ENCODE measurements around the gene DHX29. TPM values are rescaled to one million over a fixed set of nuclear protein-coding genes. Genes with fewer than 3 reads are reported as not detected.
"Not testable (repeated sequence)": the region's sequence is repeated elsewhere in the genome, so short reads cannot be mapped to it uniquely, and the experiment has no call there.

Gene DHX29, protein sequence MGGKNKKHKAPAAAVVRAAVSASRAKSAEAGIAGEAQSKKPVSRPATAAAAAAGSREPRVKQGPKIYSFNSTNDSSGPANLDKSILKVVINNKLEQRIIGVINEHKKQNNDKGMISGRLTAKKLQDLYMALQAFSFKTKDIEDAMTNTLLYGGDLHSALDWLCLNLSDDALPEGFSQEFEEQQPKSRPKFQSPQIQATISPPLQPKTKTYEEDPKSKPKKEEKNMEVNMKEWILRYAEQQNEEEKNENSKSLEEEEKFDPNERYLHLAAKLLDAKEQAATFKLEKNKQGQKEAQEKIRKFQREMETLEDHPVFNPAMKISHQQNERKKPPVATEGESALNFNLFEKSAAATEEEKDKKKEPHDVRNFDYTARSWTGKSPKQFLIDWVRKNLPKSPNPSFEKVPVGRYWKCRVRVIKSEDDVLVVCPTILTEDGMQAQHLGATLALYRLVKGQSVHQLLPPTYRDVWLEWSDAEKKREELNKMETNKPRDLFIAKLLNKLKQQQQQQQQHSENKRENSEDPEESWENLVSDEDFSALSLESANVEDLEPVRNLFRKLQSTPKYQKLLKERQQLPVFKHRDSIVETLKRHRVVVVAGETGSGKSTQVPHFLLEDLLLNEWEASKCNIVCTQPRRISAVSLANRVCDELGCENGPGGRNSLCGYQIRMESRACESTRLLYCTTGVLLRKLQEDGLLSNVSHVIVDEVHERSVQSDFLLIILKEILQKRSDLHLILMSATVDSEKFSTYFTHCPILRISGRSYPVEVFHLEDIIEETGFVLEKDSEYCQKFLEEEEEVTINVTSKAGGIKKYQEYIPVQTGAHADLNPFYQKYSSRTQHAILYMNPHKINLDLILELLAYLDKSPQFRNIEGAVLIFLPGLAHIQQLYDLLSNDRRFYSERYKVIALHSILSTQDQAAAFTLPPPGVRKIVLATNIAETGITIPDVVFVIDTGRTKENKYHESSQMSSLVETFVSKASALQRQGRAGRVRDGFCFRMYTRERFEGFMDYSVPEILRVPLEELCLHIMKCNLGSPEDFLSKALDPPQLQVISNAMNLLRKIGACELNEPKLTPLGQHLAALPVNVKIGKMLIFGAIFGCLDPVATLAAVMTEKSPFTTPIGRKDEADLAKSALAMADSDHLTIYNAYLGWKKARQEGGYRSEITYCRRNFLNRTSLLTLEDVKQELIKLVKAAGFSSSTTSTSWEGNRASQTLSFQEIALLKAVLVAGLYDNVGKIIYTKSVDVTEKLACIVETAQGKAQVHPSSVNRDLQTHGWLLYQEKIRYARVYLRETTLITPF (N-terminal part only)
- 26.1 and 28.7 TPM in 2 replicates for total RNA-seq (2014; rRNA removed; shearing (Covaris generic))

DNA sequence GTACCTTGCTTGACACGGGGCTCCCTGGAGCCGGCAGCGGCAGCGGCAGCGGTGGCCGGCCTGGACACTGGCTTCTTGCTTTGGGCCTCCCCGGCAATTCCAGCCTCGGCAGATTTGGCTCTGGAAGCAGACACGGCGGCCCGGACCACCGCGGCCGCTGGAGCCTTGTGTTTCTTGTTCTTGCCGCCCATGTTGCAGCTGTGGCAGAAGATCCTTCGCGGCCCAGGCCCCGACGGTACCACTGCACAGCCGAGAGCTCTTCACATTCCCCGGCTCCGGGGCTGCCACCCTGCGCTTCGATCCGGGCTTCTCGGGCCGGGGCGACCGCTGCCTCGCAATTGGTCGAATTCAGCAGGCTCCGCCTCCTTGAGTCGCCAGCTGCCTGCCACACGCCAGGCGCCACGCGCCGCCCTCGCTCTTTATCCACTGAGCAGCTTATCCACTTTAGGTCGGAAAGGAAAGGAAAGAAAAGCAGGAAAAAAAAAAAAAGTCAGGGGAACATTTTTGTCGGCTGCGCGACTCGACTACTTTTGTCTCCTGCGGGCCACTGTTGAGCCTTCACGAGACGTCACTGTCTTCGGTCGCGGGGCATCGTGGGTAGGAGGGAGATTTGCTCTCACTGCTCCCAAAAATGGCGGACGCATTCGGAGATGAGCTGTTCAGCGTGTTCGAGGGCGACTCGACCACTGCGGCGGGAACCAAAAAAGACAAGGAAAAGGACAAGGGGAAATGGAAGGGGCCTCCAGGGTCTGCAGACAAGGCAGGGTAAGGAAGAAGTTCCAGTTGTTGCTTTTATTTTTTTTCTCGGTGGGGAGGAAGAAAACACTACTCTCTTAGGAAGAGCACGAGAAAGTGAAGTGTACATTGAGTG is at the start of gene DHX29, which contains the start of gene MTREX:
Gene DHX29 (minus strand): TSS at position 312 of the 871 bp plus-strand sequence. CDS start 121 bp downstream, at position 191.
Gene MTREX (plus strand): TSS at position 607 of the 871 bp plus-strand sequence. CDS start 25 bp downstream, at position 632.
- DNase-seq (ENCODE audit: low read depth) = peak; percentile 91

DNA sequence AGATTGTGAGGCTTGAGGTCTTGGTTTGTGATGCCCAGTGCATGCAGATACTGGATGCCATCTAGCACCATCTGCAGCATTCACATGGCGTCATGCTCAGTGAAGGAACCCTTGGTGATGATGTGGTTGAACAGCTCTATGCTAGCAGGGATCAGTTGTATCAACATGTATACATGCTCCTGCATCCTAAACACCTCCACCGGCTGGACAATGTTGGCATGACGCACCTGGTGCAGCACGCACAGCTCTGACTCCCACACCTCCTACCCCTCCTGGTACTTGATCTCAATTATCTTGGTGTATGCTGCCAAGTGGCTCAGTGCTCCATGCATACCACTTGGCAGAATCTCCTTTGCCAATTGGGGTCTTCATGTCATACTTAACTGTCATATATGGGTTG is 49.4 kb upstream of the DHX29 start:
- DNase-seq (ENCODE audit: low read depth) = no peak

DNA sequence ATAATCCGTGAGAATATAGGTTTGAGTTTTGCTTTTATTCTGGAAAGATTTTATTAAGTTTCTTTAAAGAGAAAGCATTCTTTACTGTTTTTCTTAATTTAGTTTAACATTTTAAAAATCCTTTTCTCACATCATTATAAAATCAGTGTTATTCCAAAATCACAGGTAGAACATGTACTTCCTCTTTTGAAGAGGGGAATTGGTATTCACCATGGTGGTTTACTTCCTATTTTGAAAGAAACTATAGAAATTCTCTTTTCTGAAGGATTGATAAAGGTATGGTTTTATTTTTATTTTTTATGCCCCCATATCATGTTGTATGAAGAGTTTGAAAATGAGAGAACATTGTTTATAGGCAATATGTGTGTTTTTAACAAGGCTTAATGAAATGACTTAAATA is 43.3 kb upstream of the DHX29 start:
- DNase-seq (ENCODE audit: low read depth) = no peak

DNA sequence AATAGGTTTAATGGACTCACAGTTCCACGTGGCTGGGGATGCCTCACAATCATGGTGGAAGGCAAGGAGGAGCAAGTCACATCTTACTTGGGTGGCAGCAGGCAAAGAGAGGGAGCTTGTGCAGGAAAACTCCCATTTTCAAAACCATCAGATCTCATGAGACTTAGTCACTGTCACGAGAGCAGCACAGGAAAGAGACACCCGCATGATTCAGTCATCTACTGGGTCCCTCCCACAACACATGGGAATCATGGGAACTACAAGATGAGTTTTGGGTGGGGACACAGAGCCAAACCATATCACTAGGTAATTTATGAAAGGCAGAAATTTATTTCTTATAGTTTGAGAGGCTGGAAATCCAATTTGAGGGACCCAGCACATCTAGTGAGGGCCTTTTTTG is 40.3 kb upstream of the DHX29 start:
- no peak for DNase-seq (ENCODE audit: low read depth)

DNA sequence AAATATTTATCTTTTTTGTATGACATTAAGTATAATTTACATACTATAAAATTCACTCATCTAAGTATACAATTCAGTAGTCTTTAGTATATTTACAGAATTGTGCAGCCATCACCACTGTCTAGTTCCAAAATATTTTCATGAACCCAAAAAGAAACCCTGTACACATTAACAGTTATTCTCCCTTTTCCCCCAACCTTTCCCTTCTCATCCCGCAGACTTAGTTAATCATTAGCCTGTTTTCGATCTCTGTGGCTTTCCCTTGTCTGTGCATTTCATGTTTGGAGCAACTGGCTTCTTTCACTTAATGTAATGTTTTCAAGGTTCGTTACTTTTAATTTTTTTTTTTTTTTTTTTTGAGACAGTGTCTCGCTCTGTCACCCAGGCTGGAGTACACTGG is 37.8 kb upstream of the DHX29 start:
- DNase-seq (ENCODE audit: low read depth) = no peak

DNA sequence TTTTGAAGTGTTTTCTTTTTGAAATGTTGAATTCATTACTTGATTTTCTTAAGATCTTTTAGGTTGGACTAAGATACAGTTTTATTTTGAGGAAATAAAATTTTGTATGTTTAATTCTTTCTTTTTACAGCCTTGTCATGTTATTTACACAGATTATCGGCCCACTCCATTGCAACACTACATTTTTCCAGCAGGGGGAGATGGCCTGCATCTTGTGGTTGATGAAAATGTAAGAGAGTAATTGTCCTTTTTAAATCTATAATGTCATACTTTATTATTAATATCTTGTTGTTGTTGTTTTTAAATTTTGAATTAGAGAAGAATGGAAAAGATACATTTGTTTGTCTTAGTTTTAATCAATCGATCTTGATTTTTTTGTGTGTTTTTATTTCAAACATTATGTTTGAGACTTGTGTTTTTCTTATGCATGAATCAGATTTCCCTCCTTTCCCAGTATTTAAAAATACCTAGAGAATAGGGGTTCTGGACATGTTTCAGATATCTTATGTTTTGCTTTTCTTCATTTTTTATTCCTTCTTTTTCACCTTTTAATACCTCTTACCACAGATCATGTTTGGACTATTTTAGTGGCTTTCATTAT is 37.0 kb upstream of the DHX29 start:
- peak; percentile 47 for DNase-seq (ENCODE audit: low read depth)

DNA sequence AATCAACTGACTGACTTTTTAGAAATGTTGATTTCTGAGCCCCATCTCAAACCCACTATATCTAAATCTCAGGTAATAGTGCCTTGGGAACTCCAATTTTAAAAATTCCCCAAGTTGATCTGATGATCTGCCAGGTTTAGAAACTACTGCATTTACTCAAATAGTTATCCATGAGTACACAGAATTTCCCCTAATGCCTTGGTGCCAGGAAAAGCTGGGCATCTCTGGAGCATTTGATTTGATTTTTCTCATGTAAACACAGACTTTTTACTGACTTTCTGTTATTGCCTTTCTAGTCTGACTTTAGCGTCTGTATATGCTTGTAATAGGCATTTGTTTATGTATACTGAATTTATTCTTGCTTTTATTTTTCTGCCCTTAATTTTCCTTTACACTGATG is 36.1 kb upstream of the DHX29 start:
- no peak for DNase-seq (ENCODE audit: low read depth)

DNA sequence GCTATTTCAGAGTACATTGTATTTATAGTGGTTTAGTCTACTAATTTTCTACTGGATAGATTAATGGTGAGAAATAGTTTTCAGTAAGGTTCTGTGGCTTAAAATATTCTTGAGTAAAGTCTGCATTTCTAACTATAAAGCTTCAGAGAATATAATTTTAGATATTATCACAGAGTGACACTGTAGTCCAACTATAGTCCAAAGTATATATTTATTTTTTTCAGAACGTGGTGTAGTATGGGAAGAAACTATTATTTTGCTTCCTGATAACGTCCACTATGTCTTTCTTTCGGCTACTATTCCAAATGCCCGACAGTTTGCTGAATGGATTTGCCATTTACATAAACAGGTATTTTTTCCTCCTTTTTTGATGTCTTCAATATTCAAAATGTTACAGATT is 35.6 kb upstream of the DHX29 start:
- DNase-seq (ENCODE audit: low read depth) = no peak

DNA sequence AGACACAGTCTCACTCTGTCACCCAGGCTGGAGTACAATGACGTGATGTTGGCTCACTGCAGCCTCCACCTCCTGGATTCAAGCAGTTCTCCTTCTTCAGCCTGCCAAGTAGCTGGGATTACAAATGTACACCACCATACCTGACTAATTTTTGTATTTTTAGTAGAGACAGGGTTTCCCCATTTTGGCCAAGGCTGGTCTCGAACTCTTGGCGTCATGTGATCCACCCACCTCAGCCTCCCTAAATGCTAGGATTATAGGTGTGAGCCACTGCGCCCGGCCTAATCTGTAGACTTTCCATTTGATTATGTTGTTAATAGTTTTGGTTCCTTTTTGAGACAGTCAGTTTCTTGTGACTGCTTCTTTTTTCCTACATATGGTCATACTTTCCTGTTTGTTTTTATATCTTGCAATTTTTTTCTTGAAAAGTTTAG is 31.3 kb upstream of the DHX29 start:
- no peak for DNase-seq (ENCODE audit: low read depth)

DNA sequence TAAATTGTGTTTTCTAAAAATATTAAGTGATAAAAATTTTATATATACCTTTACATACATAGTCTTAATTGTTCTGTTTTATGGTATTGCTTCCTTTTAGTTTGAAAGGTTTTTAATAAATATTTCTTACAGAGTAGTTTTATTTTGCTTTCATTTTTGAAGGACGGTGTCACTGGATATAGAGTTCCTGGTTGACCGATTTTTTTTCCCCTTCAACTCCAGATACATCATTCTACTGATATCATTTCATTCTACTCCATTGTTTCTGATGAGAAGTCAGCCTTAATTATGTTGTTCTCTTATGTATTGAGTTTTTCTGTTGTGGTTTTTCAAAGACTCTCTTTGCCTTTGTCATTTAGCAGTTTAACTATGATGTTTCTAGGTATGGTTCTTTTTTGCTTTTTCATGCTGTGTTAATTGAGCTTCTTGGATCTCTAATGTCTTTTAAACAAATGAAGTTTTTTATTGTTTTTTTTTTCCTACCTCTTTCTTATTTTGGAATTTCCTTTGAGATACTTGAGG is 30.7 kb upstream of the DHX29 start:
- no peak for DNase-seq (ENCODE audit: low read depth)

DNA sequence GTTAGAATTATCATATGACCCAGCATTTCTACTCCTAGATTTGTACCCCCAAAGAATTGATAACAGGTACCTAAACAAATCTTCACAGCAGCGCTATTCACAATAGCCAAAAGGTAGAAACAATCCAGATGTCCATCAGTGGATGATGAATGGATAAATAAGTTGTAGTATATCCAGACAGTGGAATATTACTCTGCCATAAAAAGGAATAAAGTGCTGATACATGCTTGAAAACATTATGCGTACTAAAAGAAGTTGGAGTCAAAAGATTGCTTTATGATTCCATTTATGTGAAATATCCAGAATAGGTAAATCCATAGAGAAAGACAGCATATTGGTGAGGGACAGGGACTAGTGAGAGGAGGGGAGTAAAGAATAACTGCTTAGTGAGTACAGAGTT is 26.3 kb upstream of the DHX29 start:
- DNase-seq (ENCODE audit: low read depth) = no peak

DNA sequence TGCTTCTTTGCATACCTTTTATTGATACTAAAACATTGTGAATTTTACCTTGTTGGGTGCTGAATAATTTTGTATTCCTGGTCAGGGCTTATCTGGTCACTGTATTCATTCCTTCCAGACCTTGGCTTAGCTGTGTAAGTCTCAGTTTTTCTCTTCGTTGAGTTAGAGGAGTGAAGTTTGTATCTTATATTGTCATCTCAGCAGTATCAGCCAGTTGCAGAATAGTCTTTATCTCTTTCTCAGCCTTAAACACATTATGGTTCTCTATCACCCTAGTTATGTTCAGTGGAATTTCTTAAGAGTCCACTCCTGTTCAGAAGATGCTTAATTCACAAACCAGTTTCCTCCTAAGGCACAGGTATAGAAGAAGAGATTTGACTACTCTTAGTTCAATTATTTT is 25.5 kb upstream of the DHX29 start:
- DNase-seq (ENCODE audit: low read depth) = no peak

DNA sequence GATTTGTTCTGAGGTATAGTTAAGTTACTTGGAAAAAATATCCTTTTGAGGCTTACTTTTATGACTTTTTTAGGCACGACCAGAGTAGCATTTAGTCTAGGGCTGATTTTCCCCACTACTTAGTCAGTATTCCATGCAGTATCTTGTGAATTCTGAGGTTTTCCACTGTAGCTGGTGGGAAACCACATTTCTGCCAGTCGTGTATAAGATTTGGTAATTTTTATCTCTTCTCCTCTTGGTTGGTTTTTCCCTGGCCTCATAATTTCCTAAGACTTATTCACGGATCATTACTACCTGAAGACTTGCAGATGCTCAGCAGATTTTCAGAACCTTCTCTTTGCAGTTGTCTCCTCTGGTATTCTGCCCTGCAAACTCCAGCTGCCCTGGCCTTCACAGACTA is 23.8 kb upstream of the DHX29 start:
- DNase-seq (ENCODE audit: low read depth) = no peak

DNA sequence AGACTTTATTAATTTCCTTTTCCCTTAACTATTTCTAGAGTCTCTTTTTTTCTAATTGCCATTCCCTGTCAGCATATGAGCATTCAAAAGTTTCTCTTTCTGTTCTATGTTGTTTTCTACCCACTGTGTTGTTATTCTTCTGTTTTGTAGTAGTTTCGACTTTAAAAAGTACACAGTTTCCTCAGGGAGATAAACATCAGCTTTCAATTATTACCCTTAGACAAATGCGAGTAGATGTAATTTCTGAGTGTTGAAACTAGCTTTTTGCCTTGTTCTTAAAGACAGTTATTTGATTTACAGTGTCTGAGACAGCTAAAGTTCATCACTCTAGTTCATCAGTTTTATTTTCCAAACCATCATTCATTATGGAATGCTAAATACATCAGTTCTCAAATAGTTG is 19.8 kb upstream of the DHX29 start:
- no peak for DNase-seq (ENCODE audit: low read depth)

DNA sequence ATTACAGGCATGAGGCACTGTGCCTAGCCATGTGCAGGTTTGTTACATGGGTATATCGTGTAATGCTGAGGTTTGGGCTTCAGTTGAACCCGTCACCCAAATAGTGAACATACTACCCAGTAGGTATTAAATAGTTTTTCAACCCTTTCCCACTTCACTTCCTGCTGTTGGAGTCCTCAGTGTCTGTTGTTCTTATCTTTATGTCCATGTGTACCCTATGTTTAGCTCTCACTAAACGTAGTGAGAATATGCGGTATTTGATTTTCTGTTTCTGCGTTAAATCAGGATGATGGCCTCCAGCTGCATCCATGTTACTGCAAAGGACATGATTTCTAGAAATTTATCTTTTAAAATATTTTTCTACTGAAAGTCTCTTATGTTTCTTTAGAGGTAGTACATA is 18.1 kb upstream of the DHX29 start:
- DNase-seq (ENCODE audit: low read depth) = no peak

DNA sequence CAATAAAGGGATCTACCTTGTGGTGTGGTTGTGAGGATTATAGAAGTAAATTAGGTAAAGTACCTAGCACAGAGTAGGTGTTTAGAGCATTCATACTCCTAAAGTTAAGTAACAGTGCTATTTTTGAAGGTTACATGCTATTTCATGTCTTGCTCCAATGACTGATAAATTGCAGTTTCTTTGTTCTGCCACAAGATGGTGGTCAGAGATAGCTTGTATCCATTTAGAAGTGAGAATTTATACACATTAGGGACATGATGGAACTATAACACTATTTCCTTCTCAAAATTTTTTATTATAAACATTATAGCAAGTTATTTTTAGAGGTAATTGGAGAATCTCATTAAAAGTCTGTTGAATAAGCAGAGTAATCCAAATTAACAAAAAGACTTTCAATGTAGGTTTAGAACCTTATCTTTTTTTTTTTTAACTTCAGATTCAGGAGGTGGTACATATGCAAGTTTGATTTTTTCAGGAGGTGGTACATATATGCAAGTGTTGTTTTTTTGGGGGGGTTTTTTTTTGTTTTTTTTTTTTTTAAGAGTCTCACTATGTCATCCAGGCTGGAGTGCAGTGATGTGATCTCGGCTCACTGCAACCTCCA is 17.4 kb upstream of the DHX29 start:
- peak; percentile 60 for DNase-seq (ENCODE audit: low read depth)

DNA sequence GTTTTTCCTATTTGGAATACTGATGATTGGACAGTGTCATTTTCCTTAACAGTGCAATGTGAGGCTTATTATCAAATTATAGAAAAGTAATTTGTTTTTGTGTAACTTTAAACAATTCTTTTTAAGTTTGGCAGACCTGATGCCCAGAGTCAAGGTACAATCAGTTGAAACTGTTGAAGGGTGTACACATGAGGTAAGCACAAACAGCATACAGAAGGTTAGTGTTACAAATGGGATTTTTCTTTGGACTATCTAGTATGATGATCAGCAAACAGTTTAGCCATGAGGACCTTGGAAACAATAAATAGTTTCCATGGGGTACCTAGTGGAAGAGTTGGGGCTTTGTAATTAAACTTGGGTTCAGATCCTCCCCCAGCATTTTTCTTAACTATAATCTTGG is 16.5 kb upstream of the DHX29 start:
- no peak for DNase-seq (ENCODE audit: low read depth)

DNA sequence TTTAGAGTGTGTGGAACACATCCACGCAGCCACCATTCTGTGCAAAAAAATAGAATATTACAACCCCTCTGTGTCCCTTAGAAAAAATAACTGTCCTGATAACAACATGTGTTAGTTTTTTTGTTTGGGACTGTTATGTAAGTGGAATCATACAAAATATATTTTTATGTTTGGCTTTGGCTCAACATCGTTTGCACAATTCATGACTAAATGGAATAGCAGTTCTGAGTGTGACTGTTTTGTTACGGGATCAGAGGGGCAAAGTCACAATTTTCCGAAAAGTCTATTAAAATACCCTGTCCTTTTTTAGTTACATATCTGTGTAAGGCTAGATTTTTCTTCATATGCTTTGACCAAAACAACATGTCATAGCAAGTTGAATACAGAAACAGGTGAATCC is 13.1 kb upstream of the DHX29 start:
- no peak for DNase-seq (ENCODE audit: low read depth)

DNA sequence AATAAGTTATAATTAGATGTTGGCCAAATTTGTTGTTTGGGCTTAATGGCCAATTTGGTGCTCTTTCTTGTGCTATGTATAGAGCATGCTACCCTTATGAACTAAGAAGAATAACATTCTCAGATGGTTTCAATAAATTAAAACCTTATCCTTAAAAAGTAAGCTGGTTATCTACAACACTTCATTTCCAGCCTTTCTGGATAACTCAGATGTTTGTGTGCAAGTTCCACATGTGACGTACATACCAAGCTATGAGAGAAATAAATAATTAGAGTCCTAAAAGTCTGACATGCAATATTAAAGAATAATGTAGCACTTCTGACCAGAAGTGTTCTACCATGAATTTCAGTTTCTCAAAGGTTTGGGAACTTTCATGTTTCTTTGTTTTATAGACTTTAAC is 12.0 kb upstream of the DHX29 start:
- DNase-seq (ENCODE audit: low read depth) = no peak

DNA sequence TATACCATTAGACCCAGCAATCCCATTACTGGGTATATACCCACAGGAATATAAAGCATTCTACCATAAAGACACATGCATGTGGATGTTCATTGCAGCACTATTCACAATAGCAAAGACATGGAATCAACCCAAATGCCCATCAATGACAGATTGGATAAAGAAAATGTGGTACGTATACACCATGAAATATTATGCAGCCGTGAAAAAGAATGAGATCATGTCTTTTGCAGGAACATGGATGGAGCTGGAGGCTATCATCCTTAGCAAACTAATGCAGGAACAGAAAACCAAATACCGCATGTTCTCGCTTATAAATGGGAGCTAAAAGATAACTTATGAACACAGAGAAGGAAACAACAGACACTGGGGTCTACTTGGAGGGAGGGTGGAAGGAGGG is 10.7 kb upstream of the DHX29 start:
- DNase-seq (ENCODE audit: low read depth) = not testable (repeated sequence)
